CD4-positive, alpha-beta T cell treated with Interleukin-2 at 100 ng/mL for 4 hours (primary cell): ENCODE measurements around the gene SCMH1.
A peak's percentile ranks its signal among the peaks of the same experiment; 100 is the strongest.
"Not testable (repeated sequence)": the region's sequence is repeated elsewhere in the genome, so short reads cannot be mapped to it uniquely, and the experiment has no call there.

Experiments
- DNase-seq: peaks from one replicate; pipeline ENCODE4 v3.0.0-alpha.2; 2020; ENCODE audit warnings: low spot score

Gene SCMH1

GRCh38 chr1:41241749-41242341 lies at the start of gene SCMH1:
Gene SCMH1 (minus strand): TSS chr1:41242306. CDS start chr1:41186133, 56,173 bp downstream.
- DNase-seq: peak; percentile 44

DNA sequence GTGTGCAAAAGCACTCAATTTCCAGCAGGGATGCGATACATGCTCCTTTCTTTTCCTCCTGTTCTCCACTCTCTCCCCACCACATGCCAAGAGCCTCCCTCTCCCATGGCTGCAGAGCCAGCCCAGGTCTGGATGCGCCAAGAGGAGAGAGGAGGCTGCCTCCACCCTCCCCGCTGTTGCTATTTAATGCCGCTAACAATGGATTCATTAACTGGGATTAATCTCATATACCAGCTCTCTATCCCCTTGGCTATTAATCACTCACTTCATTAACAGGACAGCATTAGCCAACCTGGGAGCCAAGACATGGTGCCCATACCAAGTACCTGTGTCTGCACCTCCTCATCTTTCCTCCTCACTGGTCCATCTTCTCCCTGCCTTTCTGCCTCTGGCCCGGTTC lies 49.1 kb upstream of the SCMH1 start:
- DNase-seq: no peak

DNA sequence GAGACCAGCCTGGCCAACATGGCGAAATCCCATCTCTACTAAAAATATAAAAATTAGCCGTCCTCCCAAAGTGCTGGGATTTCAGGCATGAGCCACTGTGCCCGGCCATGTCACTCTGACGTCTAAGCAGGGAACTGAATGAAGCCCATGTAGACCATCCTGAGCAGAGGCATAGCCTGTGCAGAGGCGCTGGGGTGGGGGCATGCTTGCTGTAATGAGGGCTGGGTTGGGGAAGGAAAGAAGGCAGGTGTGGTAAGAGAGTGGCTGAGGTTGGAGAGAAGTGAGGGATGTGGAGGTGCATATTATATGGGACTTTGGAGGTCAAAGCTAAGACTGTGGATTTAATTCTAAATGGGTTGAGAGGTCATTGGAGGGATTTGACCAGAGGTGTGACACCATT lies 47.1 kb upstream of the SCMH1 start:
- no peak for DNase-seq

DNA sequence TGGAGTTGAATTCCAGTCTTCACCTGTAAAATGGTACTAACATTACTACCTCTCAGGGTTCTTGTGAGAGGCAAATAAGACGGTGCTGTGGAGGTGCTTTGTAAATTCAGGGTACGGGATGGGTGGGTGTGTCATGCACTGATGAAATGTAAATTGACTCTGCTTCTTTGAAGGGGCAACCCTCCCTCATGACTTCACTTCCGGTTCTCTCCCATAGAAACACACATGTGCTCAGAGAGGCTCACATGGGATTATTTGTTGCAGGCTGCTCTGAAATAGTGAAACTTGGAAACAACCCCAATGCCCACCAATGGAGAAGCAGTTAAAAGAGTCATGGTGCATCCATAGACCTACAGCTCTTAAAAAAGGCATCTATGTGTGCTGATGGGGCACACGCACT lies 44.9 kb upstream of the SCMH1 start:
- DNase-seq: no peak

GRCh38 chr1:41286486-41286885 lies 44.4 kb upstream of the SCMH1 start:
- DNase-seq: no peak

GRCh38 chr1:41285818-41286217 lies 43.7 kb upstream of the SCMH1 start:
- DNase-seq: no peak

- DNase-seq: no peak
Observed at GRCh38 chr1:41284121-41284520, 42.0 kb upstream of the SCMH1 start.

DNA sequence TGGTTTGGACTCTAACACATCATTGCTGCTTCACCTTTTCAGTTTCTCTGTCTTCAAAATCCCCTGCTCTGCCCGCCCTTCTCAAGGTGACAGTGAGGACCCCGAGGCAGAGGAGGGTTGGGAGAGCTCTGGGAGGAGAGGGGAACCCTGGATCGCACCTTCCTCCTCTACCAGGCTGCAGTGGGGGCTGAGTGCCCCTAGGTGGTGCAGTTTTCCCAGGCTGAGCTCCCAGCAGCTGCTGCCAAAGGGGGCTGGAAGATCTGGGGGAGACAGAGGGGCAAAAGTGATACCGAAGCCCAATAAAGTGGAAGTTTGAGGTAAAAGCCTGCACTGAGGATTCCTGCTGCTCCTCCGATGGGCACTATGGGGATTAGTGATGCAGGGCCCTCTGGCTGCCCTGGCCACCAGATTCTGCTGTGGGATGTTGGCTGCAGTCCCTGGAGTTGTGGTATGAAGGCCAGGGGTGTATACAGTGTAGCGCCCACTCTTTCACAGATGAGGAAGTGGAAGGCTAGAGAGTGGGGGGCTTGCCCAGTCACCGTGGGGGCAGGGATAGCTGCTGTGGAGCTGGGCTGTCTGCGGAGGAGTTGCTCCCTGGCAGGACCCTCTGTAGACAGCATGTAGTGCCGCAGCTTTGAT lies 40.7 kb upstream of the SCMH1 start:
- DNase-seq: peak; percentile 17

GRCh38 chr1:41281334-41281733 lies 39.2 kb upstream of the SCMH1 start:
- DNase-seq: no peak

GRCh38 chr1:41280202-41281032 lies 38.3 kb upstream of the SCMH1 start:
- no peak for DNase-seq

- no peak for DNase-seq
Observed at GRCh38 chr1:41278076-41278475, 36.0 kb upstream of the SCMH1 start.

GRCh38 chr1:41277371-41277975 lies 35.4 kb upstream of the SCMH1 start:
- DNase-seq: no peak

DNA sequence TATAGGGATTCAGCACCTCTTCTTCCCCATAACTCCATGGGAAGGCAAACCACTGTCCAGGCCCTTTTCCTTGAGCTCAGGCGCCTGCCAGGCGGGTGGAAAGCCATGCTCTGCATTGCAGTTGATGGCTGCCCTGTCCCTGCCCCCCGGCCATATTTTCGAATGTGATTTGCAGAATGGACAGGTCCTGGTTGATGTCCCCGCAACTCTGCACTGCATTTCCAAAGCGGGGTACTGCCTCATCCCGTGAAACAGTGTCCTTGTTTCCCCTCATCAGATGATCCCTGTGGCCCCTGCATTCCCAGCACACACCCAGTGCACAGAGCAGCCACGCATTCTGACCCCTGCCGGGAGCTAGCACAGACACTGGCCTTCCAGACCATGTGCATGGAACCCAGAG lies 33.7 kb upstream of the SCMH1 start:
- no peak for DNase-seq

- no peak for DNase-seq
Observed at GRCh38 chr1:41274752-41275545, 32.8 kb upstream of the SCMH1 start.

GRCh38 chr1:41272601-41273000 lies 30.5 kb upstream of the SCMH1 start:
- DNase-seq: no peak

DNA sequence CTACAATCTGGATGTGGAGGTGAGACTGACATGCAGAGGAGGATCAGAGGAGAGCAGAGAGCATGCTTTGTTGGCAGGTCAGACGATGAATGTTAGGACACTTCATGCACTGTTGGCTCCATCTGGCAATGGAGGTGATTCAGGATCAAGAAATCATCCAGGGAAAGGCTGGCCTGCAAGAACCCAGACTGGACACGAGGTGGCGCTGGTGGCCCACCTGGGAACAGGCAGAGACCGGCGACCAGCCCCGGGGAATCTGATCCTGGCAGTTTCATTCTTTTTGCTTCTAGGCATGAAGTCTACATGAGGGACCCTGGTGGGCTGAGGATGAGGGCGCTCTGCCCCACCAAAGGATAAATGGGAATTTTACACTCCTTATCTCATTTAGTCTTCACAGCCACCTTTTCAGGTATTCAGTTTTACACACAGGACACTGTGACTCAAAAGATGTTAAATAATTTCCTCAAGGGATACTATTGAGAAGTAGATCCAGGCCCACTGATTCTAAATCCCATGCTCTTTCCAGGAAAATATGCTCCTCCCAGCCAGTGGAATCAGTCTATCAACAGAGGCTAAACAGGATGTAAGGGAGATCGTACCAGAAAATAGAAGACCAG lies 26.2 kb upstream of the SCMH1 start:
- peak; percentile 59 for DNase-seq

GRCh38 chr1:41261926-41262618 lies 20.0 kb upstream of the SCMH1 start:
- no peak for DNase-seq

DNA sequence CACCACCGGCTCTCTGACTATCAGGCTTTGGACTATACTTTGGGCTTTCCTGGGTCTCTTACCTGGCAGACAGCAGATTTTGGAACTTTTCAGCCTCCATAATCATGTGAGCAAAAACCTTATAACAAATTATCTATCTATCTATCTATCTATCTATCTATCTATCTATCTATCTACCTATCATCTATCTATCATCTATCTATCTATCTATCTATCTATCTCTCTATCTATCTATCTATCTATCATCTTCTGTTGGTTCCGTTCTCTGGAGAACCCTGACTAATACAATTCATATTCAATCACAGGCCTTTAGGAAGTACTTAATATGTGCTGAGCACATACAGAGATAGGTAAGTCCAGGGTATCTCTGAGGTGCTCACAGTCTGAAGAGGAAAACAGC lies 18.7 kb upstream of the SCMH1 start:
- DNase-seq: no peak

GRCh38 chr1:41259221-41259620 lies 17.1 kb upstream of the SCMH1 start:
- no peak for DNase-seq

DNA sequence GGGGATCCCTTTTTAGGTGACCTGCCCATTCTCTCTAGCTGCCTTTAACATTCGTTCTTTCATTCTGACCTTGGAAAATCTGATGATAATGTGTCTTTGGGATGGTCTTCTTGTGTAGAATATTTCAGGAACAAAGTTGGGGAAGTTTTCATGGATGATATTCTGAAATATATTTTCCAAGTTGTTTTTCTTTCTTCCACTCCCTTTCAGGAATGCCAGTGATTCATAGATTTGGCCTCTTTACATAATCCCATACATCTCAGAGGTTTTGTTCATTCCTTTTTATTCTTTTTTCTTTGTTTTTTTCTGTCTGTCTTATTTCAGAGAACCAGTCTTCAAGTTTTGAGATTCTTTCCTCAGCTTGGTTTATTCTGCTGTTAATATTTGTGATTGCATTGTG lies 13.9 kb upstream of the SCMH1 start:
- no peak for DNase-seq

GRCh38 chr1:41251120-41251519 lies 9.0 kb upstream of the SCMH1 start:
- DNase-seq: not testable (repeated sequence)
